WTC11 (cell line): ENCODE data around the gene HNRNPA0. TPM values are rescaled to one million over a fixed set of nuclear protein-coding genes. Genes with fewer than 3 reads are reported as not detected.
A peak's percentile ranks its signal among the peaks of the same experiment; 100 is the strongest.

Experiments
- ATAC-seq: fragments of 200-7000 bp; cut with Tn5 transposase; 2 replicates; pipeline ENCODE4 v1.10.0; 2021; ENCODE audit warnings: mild to moderate bottlenecking, moderate library complexity
- CTCF ChIA-PET: fragments of 300-600 bp; sonication (Branson Sonifier 250); formaldehyde crosslinking; loops from one replicate; lab custom pipeline; 2021; ENCODE audit warnings: antibody characterized with exemption; lab: Charles Lee
- POLR2A ChIA-PET: fragments of 350-600 bp; sonication (Branson Sonifier 250); formaldehyde crosslinking; loops from one replicate; lab custom pipeline; 2021; ENCODE audit warnings: antibody characterized with exemption; lab: Charles Lee
- DNase-seq: peaks from one replicate; pipeline ENCODE4 v3.0.0; 2021; ENCODE audit warnings: low spot score
- H3K27ac Mint-ChIP-seq: 2 replicates; pipeline ENCODE4 v1.8.0; 2021; ENCODE audit warnings: mixed read lengths
- H3K27me3 Mint-ChIP-seq: 2 replicates; pipeline ENCODE4 v1.8.0; 2021; ENCODE audit warnings: low read depth, mild to moderate bottlenecking, moderate library complexity, mixed read lengths
- H3K36me3 Mint-ChIP-seq: 2 replicates; pipeline ENCODE4 v1.8.0; 2021; ENCODE audit warnings: mixed read lengths
- H3K4me1 Mint-ChIP-seq: 2 replicates; pipeline ENCODE4 v1.8.0; 2022; ENCODE audit warnings: mixed read lengths
- H3K4me3 Mint-ChIP-seq: 2 replicates; pipeline ENCODE4 v1.8.0; 2021; ENCODE audit warnings: mild to moderate bottlenecking, moderate library complexity, mixed read lengths
- H3K9me3 Mint-ChIP-seq: 2 replicates; pipeline ENCODE4 v1.8.0; 2021; ENCODE audit warnings: mixed read lengths
- AFF4 ChIP-seq: sonication (generic); formaldehyde crosslinking; IDR thresholded peaks from 2 replicates; pipeline ENCODE4 v1.8.1; 2023; ENCODE audit warnings: mild to moderate bottlenecking, missing genetic modification reagents, borderline replicate concordance
- CREB1 ChIP-seq: sonication (generic); formaldehyde crosslinking; IDR thresholded peaks from 2 replicates; pipeline ENCODE4 v1.8.0; 2023; ENCODE audit warnings: mild to moderate bottlenecking, missing genetic modification reagents
- E2F1 ChIP-seq: sonication (generic); formaldehyde crosslinking; IDR thresholded peaks from 2 replicates; pipeline ENCODE4 v1.8.0; 2022; ENCODE audit warnings: mild to moderate bottlenecking, missing genetic modification reagents
- E2F4 ChIP-seq: sonication (generic); formaldehyde crosslinking; IDR thresholded peaks from 2 replicates; pipeline ENCODE4 v1.8.1; 2022; ENCODE audit warnings: low read depth, mild to moderate bottlenecking, moderate library complexity, missing genetic modification reagents, borderline replicate concordance
- ELF4 ChIP-seq: sonication (generic); formaldehyde crosslinking; IDR thresholded peaks from 2 replicates; pipeline ENCODE4 v1.8.1; 2022; ENCODE audit warnings: low read depth, mild to moderate bottlenecking, moderate library complexity, missing genetic modification reagents
- FOXK1 ChIP-seq: sonication (generic); formaldehyde crosslinking; IDR thresholded peaks from 2 replicates; pipeline ENCODE4 v1.8.0; 2022; ENCODE audit warnings: mild to moderate bottlenecking, moderate library complexity, missing genetic modification reagents
- GABPB1 ChIP-seq: sonication (generic); formaldehyde crosslinking; IDR thresholded peaks from 2 replicates; pipeline ENCODE4 v1.8.1; 2023; ENCODE audit warnings: mild to moderate bottlenecking, missing genetic modification reagents
- GRHL2 ChIP-seq: fragments of 250-450 bp; sonication (Bioruptor Pico); IDR thresholded peaks from 2 replicates; pipeline ENCODE4 v1.8.0; 2022; ENCODE audit warnings: mild to moderate bottlenecking, moderate library complexity; ENCODE audit not compliant: insufficient replicate concordance, severe bottlenecking
- NFYB ChIP-seq: sonication (generic); formaldehyde crosslinking; conservative IDR thresholded peaks from 2 replicates; pipeline ENCODE4 v1.8.0; 2022; ENCODE audit warnings: low read depth, missing genetic modification reagents
- PREB ChIP-seq: sonication (generic); formaldehyde crosslinking; IDR thresholded peaks from 2 replicates; pipeline ENCODE4 v1.8.1; 2022; ENCODE audit warnings: mild to moderate bottlenecking, missing genetic modification reagents, moderate library complexity, borderline replicate concordance
- RELA ChIP-seq: sonication (generic); formaldehyde crosslinking; IDR thresholded peaks from 2 replicates; pipeline ENCODE4 v1.8.1; 2022; ENCODE audit warnings: missing genetic modification reagents, mild to moderate bottlenecking, borderline replicate concordance
- SOX15 ChIP-seq: fragments of 250-450 bp; sonication (Bioruptor Pico); IDR thresholded peaks from 2 replicates; pipeline ENCODE4 v1.9.0; 2021; ENCODE audit warnings: mild to moderate bottlenecking
- ZNF138 ChIP-seq: sonication (generic); formaldehyde crosslinking; conservative IDR thresholded peaks from 2 replicates; pipeline ENCODE4 v1.8.1; 2022; ENCODE audit warnings: mild to moderate bottlenecking, moderate library complexity, missing genetic modification reagents
- ZNF281 ChIP-seq: sonication (generic); formaldehyde crosslinking; IDR thresholded peaks from 2 replicates; pipeline ENCODE4 v1.8.0; 2023; ENCODE audit warnings: mild to moderate bottlenecking, missing genetic modification reagents
- total RNA-seq: library from RNA; stranded (reverse); gene quantifications from 3 replicates; pipeline ENCODE4 v1.2.3, GENCODE V29; 2021
- TF ChIP-seq, protein P1 (sequence below): fragments of 200-600 bp; IDR thresholded peaks from 2 replicates; pipeline ENCODE4 v1.8.0; 2022; ENCODE audit warnings: antibody characterized with exemption
- TF ChIP-seq, protein P2 (sequence below): sonication (generic); formaldehyde crosslinking; IDR thresholded peaks from 2 replicates; pipeline ENCODE4 v1.8.1; 2023; ENCODE audit warnings: mild to moderate bottlenecking, missing genetic modification reagents

The HNRNPA0 gene
- total RNA-seq, 1 experiment from 2014 or later: 66.6 TPM

DNA sequence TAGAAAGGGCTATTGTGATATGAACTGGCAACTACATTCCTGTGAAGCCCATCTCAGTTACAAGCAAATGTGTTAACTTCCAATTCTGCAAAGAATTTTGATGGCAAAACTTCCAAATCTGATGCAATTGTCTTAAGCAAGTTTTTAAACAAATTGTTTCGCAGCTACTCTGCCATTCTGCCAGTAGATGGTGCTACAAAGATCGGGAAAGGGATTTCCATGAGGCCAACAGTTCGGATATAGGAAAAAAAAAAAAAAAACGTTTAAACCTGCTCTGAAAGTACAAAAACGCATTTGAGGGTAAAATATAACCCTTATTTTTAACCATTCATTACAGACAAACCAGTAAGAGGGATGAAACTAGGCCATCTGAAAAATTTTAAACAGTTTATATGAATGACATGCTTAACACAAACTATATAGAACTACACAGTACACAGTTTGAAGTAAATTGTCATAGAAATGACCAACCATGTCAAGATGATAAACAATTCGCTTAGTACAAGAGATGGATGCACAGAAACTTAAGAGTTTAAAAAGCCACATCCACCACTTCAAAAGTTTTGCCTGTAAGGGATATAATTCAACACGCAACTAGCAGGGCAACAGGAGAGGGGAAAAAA is 2.2 kb downstream of the HNRNPA0 start:
- no peak for DNase-seq
- peaks cover 19% of the 10 kb centered on the region for H3K36me3 Mint-ChIP-seq
- peaks cover 8% of the 10 kb centered on the region for H3K27me3 Mint-ChIP-seq
- POLR2A ChIA-PET: interaction anchor here (0.7 to 0.8 kb wide), 3 partner anchors 91 to 1443 kb away, joined by 3 read pairs; no protein-coding TSS in a partner anchor
- peak overlapping the region; percentile 95 for H3K4me3 Mint-ChIP-seq
- H3K9me3 Mint-ChIP-seq: no peaks in the 10 kb centered on the region
- H3K27ac Mint-ChIP-seq: peak overlapping the region; percentile 47
- CTCF ChIA-PET: interaction anchor here (0.6 to 1.8 kb wide), 20 partner anchors 8 to 1356 kb away, joined by 3 to 26 read pairs (median 4); no protein-coding TSS in a partner anchor
- no peak for ATAC-seq
- H3K4me1 Mint-ChIP-seq: peaks cover 28% of the 10 kb centered on the region
- TF ChIP-seq, protein P1, sequence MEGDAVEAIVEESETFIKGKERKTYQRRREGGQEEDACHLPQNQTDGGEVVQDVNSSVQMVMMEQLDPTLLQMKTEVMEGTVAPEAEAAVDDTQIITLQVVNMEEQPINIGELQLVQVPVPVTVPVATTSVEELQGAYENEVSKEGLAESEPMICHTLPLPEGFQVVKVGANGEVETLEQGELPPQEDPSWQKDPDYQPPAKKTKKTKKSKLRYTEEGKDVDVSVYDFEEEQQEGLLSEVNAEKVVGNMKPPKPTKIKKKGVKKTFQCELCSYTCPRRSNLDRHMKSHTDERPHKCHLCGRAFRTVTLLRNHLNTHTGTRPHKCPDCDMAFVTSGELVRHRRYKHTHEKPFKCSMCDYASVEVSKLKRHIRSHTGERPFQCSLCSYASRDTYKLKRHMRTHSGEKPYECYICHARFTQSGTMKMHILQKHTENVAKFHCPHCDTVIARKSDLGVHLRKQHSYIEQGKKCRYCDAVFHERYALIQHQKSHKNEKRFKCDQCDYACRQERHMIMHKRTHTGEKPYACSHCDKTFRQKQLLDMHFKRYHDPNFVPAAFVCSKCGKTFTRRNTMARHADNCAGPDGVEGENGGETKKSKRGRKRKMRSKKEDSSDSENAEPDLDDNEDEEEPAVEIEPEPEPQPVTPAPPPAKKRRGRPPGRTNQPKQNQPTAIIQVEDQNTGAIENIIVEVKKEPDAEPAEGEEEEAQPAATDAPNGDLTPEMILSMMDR: 0 out of 2 replicates have a peak, but pooled peaks have one; percentile 14
- TF ChIP-seq GABPB1 (CRISPR knock-in tag) (peak; percentile 92), ELF4 (CRISPR knock-in tag) (no peak)

DNA sequence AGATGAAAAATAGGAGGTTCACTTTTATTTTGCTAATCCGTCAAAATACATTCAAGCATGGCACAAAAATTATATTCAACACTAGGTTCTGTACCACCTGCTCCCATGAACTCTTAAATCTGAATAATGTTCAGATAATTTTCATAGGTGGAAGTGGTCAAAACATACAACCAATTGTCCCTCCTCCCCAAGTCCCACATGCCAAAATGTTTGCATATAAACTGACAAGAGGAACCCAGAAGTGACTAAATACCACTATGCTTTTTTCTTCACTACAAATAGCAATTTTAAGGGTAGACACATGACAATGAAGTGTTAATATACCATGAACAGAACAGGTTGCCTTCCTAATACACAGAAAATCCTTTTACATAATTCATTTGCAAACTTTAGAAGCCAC is 3.7 kb downstream of the HNRNPA0 start:
- Mint-ChIP-seq H3K27me3 (no peaks in the 10 kb centered on the region), H3K4me1 (peaks cover 28% of the 10 kb centered on the region), H3K36me3 (peaks cover 19% of the 10 kb centered on the region), H3K4me3 (peak overlapping the region; percentile 44), H3K9me3 (no peaks in the 10 kb centered on the region), H3K27ac (peak overlapping the region; percentile 43; the same call in 1 of the 2 replicates)
- no peak for TF ChIP-seq E2F4 (CRISPR knock-in tag)
- TF ChIP-seq, protein P2, sequence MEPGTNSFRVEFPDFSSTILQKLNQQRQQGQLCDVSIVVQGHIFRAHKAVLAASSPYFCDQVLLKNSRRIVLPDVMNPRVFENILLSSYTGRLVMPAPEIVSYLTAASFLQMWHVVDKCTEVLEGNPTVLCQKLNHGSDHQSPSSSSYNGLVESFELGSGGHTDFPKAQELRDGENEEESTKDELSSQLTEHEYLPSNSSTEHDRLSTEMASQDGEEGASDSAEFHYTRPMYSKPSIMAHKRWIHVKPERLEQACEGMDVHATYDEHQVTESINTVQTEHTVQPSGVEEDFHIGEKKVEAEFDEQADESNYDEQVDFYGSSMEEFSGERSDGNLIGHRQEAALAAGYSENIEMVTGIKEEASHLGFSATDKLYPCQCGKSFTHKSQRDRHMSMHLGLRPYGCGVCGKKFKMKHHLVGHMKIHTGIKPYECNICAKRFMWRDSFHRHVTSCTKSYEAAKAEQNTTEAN (CRISPR knock-in tag): no peak
- POLR2A ChIA-PET: no interaction called here
- DNase-seq (no peak), ATAC-seq (no peak)
- CTCF ChIA-PET: interaction anchor here (1.6 to 1.8 kb wide), 3 partner anchors 72 to 121 kb away, joined by 6 to 12 read pairs (median 9); no protein-coding TSS in a partner anchor

- POLR2A ChIA-PET: interaction anchor here (1.0 kb wide), 1 partner anchor 12 kb away, joined by 3 read pairs; the partner anchor contains the start of gene KLHL3
- CTCF ChIA-PET: interaction anchor here (1.1 to 3.9 kb wide), 4 partner anchors 31 to 118 kb away, joined by 4 to 19 read pairs (median 10); no protein-coding TSS in a partner anchor
- TF ChIP-seq SOX15 (CRISPR knock-in tag): no peak
- no peak for TF ChIP-seq FOXK1
- TF ChIP-seq NFYB: no peak
- TF ChIP-seq CREB1 (CRISPR knock-in tag): no peak
- TF ChIP-seq GRHL2: no peak
- TF ChIP-seq AFF4 (CRISPR knock-in tag): no peak
- no peak for TF ChIP-seq E2F1
- TF ChIP-seq PREB (CRISPR knock-in tag): no peak
- no peak for TF ChIP-seq GABPB1 (CRISPR knock-in tag)
- TF ChIP-seq ZNF138: no peak
- no peak for TF ChIP-seq RELA (CRISPR knock-in tag)
- TF ChIP-seq ZNF281: no peak
Observed at GRCh38 chr5:137747848-137748247, 6.3 kb downstream of the HNRNPA0 start.

More at GRCh38 chr5:137747848-137748247, 6.3 kb downstream of the HNRNPA0 start:
- H3K27me3 Mint-ChIP-seq: no peaks in the 10 kb centered on the region
- no peak for ATAC-seq
- no peaks in the 10 kb centered on the region for H3K9me3 Mint-ChIP-seq
- H3K4me3 Mint-ChIP-seq: no peak overlapping the region
- no peak for DNase-seq
- no peak overlapping the region for H3K27ac Mint-ChIP-seq
- peaks cover 18% of the 10 kb centered on the region for H3K36me3 Mint-ChIP-seq
- H3K4me1 Mint-ChIP-seq: peaks cover 24% of the 10 kb centered on the region
